HL-60 (cell line): ENCODE data around the gene S100PBP.

Experiments used
- DNase-seq, 2 experiments: peaks; one replicate each; pipeline ENCODE4 v3.0.0-alpha.2; 2010 to 2020; ENCODE audit warnings: low read depth in 1 of 2, low spot score in 1 of 2
- H3K27ac ChIP-seq: fragments of 250-450 bp; sonication (Bioruptor Pico); replicated peaks from 2 replicates; pipeline ENCODE4 v1.5.1; 2020; ENCODE audit warnings: mild to moderate bottlenecking, moderate library complexity
- H3K27me3 ChIP-seq: fragments of 250-450 bp; sonication (Bioruptor Pico); 2 replicates; pipeline ENCODE4 v1.5.1; 2021; ENCODE audit warnings: mild to moderate bottlenecking, moderate library complexity; ENCODE audit not compliant: insufficient read depth, poor library complexity, severe bottlenecking
- H3K4me3 ChIP-seq: replicated peaks from 2 replicates; pipeline ENCODE4 v1.5.1; 2011; ENCODE audit warnings: mild to moderate bottlenecking, control low read depth, low read length; ENCODE audit not compliant: insufficient read depth
- CTCF ChIP-seq: IDR thresholded peaks from one replicate; pipeline ENCODE4 v1.5.1; 2011; ENCODE audit warnings: low read length, control low read depth, inconsistent platforms; ENCODE audit not compliant: insufficient read depth
- GABPA ChIP-seq: IDR thresholded peaks from 2 replicates; pipeline ENCODE4 v1.6.1; 2012; ENCODE audit warnings: low read depth
- POLR2AphosphoS5 ChIP-seq: IDR thresholded peaks from 2 replicates; pipeline ENCODE4 v1.6.1; 2012; ENCODE audit warnings: low read depth
- REST ChIP-seq: IDR thresholded peaks from 2 replicates; pipeline ENCODE4 v1.6.1; 2012; ENCODE audit warnings: low read depth; ENCODE audit not compliant: insufficient replicate concordance
- SPI1 ChIP-seq: IDR thresholded peaks from 2 replicates; pipeline ENCODE4 v1.6.1; 2012; ENCODE audit warnings: low read depth, mild to moderate bottlenecking, borderline replicate concordance

S100PBP gene

GRCh38 chr1:32869923-32870614, 52.6 kb downstream of the S100PBP start:
- no peak for TF ChIP-seq SPI1
- TF ChIP-seq CTCF, result no peak
- no peak for TF ChIP-seq GABPA
- no peak for TF ChIP-seq REST
- no peak for TF ChIP-seq POLR2AphosphoS5
- Histone ChIP-seq H3K27me3 (peaks cover 36% of the 10 kb centered on the region), H3K4me3 (no peak overlapping the region), H3K27ac (no peak overlapping the region)
- no peak for DNase-seq

- TF ChIP-seq SPI1 (no peak), GABPA (no peak), POLR2AphosphoS5 (no peak), REST (no peak), CTCF (no peak)
- no peak within 1 kb of the TSS for H3K4me3 ChIP-seq
- H3K27me3 ChIP-seq, result peaks cover 36% of the 10 kb centered on the region
- no peak within 1 kb of the TSS for H3K27ac ChIP-seq
- DNase-seq, result no peak
Observed at GRCh38 chr1:32870615-32871363, 53.3 kb downstream of the S100PBP start, which contains the start of gene FNDC5. FNDC5 (minus strand) TSS chr1:32870912.

GRCh38 chr1:32871364-32872191, 54.1 kb downstream of the S100PBP start:
- Histone ChIP-seq H3K27me3 (peaks cover 36% of the 10 kb centered on the region), H3K4me3 (no peak overlapping the region), H3K27ac (no peak overlapping the region)
- no peak for TF ChIP-seq SPI1
- TF ChIP-seq CTCF, result no peak
- no peak for TF ChIP-seq POLR2AphosphoS5
- TF ChIP-seq REST, result no peak
- TF ChIP-seq GABPA, result no peak
- no peak for DNase-seq
